HG02981 (cell line): ENCODE data around the gene AMZ1.
A peak's percentile ranks its signal among the peaks of the same experiment; 100 is the strongest.

Experiments
- ATAC-seq: cut with Tn5 transposase; IDR thresholded peaks from one replicate; pipeline ENCODE4 v1.9.1; 2021; ENCODE audit warnings: mild to moderate bottlenecking, moderate library complexity; ENCODE audit not compliant: unreplicated experiment

AMZ1 gene, protein sequence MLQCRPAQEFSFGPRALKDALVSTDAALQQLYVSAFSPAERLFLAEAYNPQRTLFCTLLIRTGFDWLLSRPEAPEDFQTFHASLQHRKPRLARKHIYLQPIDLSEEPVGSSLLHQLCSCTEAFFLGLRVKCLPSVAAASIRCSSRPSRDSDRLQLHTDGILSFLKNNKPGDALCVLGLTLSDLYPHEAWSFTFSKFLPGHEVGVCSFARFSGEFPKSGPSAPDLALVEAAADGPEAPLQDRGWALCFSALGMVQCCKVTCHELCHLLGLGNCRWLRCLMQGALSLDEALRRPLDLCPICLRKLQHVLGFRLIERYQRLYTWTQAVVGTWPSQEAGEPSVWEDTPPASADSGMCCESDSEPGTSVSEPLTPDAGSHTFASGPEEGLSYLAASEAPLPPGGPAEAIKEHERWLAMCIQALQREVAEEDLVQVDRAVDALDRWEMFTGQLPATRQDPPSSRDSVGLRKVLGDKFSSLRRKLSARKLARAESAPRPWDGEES

DNA sequence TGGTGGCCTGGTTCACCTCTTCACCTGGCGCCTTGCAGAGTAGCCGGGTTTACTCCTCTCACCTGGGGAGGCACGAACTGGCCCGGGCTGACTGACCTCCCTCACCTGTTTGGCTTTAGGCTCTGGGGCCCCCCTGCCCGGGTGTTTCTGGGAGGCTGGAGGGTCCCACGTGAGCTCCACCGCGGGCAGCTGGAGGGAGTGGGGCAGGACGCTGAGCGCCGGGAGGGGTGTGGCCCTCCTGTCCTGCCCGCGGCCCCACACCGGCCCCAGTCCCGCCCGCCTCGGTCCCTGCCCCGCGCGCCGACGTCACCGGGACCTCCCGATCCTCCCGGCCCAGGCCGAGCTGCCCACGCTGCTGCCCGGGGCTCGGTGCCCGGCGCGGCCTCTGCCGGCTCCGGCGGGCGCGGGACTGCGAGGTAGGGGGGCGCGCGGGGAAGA lies at the start of gene AMZ1:
Gene AMZ1, plus strand, starts transcription at position 322 of the 438 bp plus-strand sequence. CDS start 12,250 bp downstream, outside the sequence.
- no peak for ATAC-seq

DNA sequence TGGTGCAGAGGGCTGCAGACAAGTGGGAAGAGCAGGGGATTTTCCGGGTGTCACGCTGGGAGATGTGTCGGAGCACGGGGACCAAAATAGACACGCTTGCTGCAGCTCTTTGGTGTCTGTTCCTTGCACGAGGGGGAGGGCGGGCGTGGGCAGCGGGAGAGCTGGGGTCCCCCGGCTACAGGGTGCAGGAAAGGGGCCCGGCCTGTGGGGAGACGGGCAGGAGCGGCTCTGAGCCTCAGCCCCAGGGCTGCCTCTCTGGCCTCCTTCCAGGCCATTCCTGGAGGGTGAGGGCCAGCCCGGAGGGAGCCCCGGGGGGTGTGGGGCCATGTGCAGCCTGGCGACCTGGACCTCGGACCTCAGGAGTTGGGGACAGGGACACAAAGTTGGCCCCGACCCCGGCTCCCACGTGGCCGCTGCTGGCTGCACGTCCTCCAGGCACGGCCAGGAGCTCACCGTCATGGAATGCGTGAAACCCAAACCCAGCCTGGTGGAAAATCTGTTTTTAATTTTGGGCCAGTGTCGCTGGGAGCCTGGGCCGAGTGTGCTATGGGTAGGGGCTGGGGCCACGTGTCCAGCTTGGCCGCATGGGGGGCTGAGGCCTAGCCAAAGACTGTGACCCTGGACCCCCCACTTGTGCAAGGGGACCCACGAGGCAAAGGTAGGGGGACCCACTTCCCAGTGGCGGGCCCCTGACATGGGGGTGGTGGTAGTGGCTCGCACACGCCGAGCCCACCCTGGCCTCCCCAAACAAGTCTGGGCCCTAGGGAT lies 49.6 kb upstream of the AMZ1 start:
- no peak for ATAC-seq

DNA sequence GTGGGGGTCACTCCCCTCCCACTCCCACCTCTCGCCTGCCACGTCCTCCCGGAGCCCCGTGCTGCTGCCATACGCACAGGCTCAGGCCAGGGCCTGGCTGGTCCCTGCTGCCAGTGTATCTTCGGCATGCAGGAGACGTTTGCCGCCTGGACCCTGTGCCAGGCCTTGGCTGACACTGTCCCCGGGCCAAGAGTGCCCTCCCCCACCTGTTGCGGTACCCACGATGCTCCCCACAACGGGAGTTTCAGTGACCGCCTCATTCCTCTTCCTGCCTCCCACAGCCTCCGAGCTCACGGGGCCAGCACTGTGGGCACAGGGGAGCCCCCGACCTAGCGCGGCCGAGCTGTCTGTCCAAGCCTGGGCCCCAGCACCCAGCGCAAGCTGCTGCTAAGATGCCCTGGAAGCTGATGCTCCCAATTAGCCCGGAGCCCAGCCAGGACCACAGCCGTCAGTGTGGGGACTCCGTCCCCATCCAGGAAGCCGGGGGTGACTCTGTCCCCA lies 48.8 kb upstream of the AMZ1 start:
- no peak for ATAC-seq

DNA sequence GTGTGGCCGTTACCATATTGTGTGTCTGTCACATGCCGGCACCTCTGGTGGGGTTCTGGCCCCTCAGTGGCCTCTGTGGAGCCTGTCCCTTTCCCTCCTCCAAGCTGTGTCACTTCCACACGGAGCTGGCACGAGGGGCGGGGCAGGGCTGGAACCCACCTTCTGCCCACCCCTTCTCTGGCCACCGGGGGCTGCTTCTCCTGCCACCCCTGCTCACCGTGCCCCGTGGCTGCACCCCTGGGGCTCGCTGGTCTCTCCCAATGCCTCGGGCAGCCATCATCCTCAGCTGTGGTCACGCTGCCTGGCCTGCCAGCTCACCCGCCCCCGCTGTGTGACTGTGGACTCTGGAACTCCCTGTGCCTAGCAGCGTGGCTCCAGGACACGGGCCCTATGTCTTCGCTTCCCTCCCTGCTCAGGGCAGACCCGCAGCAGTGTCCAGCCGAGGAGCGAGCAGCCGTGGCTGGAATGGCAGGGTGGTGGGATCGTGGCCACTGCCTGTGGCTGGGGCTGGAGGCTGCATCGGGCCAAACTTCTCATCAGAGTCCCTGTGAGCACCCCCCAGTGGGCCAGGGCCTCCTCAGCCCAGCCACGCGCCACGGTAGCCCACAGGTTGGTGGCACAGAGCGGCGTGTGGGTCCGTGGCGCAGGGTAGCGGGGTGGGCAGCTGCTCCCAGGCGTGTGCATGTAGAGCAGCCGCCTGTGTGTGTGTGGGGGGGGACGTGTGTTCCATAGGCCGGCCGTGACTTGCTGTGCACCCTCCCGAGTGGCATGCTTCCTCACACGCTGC lies 48.1 kb upstream of the AMZ1 start:
- ATAC-seq, result no peak

DNA sequence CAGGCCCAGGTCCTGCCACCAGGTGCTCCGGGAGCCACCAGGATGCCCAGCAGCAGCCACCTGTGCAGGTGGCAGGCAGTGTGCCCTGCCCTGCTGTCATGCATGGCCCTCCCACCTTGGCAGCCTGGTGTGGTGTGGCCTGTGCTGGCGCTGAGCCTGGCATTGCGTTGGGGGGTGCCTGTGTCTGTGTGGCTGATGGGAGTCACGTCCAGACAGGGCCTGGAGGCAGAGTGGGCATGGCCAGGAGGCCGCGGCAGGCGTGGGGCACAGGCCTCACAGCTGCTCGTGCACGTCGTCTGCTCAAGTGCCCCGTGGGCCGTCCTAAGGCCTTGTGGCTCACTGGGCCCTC lies 47.5 kb upstream of the AMZ1 start:
- ATAC-seq, result no peak

DNA sequence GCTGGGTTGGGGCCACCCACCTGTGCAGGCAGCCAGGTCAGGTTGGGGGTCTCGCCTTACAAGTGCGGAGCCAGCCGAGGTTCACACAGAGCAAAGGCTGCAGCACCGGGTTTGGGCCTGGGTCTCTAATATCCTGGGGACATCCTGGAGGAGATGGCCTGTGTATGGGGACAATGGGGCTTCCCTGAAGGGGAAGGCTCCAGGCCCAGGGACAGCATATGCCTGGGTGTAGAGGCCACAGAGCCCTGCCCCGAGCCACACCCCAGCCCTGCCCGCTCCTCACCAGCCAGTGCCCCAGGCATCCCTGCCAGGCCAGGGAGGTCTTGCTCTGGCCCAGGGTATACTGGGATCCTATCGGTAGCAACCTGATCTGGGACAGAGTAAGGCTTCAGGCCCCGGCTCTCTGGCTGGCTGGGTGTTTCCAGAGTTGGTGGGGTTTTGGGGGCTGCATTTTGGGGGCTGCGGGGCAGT lies 47.1 kb upstream of the AMZ1 start:
- ATAC-seq, result no peak

DNA sequence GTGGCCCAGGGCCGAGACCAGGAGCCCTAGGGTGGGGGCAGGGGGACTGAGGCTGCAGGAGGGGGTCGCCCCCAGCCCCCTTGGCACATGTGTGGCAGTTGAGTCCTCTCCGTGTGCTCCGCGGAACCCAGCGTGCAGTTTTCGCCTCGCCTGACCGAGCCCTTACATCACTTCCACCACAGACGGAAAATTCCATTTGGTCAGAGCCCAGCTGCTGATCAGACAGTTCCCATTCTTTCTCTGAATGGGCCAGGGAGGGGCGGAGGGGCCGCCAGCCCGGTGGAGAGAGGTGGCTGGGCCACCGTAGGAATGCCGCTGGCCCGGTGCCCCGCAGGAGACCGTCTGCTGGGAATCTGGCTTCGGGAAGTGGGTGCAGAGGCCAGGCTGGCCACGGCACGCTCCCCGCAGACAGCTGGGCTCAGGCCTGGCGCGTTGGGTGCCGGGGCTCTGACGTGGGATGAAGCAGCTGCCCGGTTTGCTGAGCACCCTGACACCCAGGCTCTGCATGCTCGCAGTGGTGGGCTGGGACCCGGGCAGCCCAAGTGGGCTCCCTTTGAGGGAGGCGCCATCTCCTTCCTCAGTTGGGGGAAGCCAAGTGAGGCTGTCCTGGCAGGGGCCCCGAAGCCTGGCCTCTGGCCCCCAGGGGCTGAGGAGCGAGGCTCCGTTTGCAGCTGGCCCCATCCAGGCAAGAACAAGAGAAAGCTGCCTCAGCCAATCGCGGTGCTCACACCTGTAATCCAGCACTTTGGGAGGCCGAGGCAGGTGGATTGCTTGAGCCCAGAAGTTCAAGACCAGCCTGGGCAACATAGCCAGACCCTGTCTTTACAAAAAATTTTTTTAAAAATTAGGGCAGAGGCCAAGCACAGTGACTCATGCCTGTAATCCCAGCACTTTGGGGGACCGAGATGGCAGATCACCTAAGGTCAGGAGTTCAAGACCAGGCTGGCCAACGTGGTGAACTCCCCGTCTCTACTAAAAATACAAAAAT lies 46.3 kb upstream of the AMZ1 start:
- ATAC-seq, result peak; percentile 34

DNA sequence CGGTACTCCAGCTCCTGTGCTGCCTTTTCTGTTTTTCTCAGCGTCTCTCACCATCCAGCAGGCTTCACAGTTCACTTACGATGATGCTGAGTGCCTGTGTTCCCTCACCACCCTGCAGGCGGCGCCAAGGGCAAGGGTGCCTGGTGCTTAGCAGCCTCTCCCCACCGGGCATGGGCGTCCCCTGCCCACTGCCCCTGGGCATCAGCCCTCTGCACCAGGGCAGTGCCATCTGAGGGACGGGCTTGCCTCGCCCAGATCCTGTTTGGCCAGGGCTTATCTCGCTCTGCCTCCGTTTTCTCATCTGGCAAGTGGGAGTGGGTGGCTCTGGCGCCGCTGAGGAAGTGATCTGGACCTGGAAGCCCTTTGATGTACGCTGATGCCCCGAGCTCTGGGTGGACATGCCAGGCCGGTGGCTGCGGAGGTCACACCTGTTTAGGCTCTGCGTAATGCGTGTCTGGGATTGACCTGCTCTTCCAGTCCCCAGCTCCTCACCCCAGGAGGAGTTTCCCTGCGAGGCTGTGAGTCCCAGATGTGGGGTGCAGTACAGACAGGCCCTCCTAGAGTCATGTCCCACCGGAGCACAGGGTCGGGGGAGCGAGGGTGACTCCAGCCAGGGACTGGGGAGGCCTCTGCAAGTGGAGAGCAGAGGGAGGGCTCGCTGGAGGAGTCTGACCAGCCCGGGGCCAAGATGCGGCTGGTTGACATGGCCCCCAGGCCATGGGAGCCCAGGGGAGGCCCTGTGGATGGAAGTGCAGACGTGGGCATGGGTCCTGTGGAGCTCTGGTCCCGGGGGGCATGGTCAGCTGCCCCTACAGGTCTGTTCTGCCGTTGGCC lies 44.4 kb upstream of the AMZ1 start:
- ATAC-seq, result no peak

DNA sequence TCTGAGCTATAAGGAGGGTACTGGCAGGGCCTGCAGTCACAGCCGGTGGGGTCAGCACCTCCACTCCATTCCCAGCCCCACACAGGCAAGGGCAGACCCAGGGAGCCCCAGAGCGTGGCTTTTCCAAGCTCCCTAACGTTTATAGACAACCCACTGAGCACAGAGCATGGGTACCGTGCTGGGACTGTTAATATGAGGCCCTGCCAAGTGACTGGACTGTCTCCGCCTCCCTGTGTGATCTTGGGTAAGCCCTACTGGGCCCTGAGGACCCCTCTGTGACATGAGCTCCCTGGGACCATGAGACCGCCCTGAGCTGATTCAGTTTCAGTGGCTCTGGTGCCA lies 43.8 kb upstream of the AMZ1 start:
- no peak for ATAC-seq

DNA sequence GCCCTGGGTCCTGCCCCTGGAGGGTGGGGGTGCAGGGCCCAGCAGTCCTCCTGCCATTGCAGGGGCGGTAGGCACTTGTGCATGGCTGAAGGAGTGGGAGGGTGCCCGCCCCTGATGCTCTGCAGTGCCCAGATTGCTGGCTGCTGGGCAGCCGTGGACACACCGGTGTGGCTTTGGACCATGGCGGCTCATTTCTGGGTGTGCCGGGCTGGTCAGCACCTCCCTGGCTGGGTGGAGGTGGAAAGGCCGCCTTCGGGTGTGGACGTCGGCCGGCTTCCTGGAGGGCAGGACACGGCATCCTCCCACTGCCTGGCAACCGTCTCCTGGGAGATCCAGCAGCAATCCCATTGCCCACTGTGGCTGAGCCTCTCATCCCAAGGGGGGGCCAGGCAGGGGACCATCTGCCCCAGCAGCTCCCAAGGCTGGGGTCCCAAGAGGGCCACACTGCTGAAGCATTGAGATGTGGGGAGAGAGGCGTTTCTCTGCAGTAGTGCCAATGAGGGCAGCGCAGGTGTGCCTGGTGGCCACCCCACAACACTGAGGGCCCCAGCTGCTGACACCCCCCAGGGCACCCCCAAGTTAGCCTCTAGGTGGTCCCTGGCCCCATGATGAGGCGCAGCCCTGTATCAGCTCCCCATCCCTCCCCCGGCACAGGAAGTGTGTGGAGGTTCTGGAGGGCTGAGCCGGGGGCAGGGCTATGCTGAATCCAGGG lies 43.3 kb upstream of the AMZ1 start:
- peak; percentile 40 for ATAC-seq

DNA sequence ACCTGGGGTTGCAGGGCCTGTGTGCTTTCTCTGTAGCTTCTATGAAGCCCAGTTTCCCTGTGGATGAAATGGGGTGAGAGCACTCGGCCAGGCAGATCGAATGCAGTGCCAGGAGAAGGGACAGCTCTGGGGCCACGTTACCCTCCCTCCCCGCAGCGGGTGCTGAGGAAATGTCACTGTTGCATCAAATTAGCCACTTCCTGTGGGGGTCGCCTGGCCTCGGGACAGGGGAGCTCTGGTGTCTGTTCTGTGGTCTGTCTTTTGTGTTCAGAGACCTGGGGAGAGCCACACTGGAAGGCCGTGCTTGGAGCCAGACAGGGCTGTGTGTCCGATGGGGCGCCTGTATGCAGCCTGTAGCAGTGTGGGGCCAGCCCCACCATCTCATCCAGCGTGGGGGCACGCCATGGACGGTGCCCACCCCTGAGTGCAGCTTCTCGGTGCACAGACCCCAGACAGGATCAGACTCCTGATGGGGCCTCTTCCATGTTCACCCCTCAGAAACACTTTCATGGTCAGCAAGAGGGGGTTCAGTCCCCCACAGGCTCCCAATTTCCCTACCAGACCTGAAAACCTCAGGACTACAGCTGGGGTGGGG lies 42.6 kb upstream of the AMZ1 start:
- ATAC-seq, result peak; percentile 56

DNA sequence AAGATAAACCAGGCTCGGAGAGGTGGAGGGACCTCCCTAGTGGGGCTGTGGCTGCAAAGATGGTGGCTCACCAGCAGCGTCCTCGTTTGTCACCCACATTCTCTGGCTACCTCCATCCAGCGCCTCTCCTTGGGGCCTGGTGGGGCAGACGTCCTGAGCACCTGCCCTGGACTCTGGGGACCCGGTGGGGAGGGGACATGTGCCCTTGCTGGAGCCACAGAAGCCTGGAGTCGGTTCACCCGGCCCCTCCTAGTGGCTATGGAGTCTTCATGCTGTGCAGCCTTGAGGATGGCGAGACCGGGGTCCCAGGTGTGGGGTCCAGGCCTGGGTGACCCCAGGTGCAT lies 41.7 kb upstream of the AMZ1 start:
- ATAC-seq, result no peak

DNA sequence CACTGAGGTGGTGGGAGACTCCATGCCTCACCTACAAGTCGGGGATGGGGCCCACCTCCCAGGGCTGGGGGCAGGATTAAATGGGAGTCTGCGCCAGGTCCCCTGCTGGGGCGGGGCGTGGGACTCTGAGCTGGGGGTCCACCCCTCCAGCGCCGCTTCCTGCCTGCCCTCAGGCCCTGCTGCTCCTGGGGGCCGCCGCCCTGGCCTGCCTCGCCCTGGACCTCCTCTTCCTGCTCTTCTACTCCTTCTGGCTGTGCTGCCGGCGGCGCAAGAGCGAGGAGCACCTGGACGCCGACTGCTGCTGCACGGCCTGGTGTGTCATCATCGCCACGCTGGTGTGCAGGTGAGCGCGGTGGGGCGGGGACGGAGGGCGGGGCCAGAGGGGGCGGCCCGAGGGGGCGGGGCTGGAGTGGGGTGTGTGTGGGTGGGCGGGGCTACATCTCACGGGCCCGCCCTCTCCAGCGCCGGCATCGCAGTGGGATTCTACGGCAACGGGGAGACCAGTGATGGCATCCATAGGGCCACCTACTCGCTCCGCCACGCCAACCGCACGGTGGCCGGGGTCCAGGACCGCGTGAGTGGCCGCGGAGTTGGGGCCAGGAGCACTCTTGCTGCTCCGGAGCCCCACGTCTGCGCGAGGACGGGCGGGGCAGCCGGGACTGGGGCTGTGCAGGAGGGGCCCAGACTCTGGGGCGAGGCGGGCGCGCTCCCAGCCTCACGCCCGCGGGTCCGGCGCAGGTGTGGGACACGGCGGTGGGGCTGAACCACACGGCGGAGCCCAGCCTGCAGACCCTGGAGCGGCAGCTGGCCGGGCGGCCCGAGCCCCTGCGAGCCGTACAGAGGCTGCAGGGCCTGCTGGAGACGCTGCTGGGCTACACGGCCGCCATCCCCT lies 41.1 kb upstream of the AMZ1 start:
- no peak for ATAC-seq

DNA sequence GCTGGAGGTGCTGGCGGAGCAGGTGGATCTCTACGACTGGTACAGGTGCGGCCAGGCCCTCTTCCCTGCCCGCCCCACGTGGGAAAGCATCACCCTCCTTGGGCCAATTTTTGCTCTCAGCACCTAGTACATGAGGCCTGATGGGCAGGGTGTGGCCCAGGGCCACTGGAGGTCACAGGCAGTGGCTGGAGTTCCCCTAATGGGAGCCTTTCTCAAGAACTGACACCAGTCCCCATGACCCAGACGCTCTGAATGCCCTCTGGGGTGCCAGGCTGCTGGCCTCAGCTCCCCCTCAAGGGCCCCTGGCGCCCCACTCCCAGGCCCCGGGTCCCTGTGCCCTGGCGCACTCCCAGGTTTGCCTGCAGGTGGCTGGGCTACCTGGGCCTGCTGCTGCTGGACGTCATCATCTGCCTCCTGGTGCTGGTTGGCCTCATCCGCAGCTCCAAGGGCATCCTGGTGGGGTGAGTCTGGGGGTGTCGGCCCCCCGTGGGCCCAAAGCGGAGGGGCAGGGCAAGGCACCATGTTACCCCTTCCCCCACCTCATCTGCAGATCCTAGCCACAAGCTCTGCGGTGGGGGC lies 40.3 kb upstream of the AMZ1 start:
- ATAC-seq, result no peak

DNA sequence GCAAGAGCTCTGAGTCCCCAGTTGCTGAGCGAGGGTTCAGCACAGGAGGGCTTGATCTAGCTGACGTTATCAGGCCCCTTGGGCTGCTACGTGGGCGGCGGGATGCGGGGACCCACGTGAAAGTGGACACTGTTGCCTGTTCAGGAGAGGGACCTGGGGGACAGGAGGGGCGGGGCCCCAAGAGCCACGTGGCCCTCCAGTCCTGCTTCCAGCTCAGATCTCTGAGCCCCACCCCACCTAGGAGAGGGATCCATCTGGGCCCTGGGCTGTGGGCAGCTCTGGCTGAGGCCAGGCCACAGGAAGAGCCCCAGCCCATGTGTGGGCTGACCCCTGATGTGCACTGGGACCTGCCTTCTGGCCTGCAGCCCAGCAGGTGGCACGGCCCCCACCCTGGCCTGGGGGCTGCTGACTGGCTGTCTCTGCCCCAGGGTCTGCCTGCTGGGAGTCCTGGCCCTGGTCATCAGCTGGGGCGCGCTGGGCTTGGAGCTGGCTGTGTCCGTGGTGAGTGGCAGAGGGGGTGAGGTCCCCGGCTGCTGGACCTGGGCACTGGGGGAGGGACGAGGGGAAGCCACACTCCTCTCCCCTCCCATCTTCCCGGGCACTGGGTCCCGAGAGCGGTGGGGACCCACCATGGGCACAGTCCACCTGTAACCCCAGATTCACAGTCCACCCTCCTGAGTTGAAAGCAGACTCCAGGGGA lies 38.7 kb upstream of the AMZ1 start:
- ATAC-seq, result no peak

DNA sequence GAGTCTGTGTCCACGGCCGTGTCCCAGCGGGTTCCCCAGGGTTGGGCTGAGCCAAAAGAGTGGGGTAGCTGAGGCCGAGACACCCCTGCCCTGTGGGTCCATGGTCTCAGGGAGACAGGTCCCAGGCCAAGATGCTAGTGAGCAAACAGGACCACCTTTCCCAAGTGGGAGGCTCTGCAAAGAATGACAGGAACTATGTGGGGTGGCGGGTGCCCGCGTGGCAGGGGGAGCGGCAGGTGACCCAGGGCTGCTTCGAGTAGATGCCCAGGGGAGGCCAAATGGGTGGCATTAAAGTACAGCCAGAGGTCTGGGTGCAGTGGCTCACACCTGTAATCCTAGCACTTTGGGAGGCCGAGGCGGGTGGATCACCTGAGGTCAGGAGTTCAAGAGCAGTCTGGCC lies 38.0 kb upstream of the AMZ1 start:
- ATAC-seq, result no peak
